ENCODE data around the gene PRKCZ.

Gene PRKCZ

GRCh38 chr1:2084306-2084705, 34.1 kb downstream of the PRKCZ start:
- no peaks in the 10 kb centered on the region for H3K27me3 ChIP-seq (ENCODE audit: control insufficient read depth, insufficient read depth, low read length)
- no peaks in the 10 kb centered on the region for H3K4me1 ChIP-seq
- H3K9me3 ChIP-seq (ENCODE audit: control insufficient read depth, low read length): no peaks in the 10 kb centered on the region
- no peak overlapping the region for H3K4me2 ChIP-seq (ENCODE audit: low read length)
- H3K36me3 ChIP-seq (ENCODE audit: control insufficient read depth, insufficient read depth, low read length): no peaks in the 10 kb centered on the region
- no peak overlapping the region for H3K9ac ChIP-seq
- H3K4me3 ChIP-seq (ENCODE audit: low read depth, low read length): no peak overlapping the region
- TF ChIP-seq, protein P1, sequence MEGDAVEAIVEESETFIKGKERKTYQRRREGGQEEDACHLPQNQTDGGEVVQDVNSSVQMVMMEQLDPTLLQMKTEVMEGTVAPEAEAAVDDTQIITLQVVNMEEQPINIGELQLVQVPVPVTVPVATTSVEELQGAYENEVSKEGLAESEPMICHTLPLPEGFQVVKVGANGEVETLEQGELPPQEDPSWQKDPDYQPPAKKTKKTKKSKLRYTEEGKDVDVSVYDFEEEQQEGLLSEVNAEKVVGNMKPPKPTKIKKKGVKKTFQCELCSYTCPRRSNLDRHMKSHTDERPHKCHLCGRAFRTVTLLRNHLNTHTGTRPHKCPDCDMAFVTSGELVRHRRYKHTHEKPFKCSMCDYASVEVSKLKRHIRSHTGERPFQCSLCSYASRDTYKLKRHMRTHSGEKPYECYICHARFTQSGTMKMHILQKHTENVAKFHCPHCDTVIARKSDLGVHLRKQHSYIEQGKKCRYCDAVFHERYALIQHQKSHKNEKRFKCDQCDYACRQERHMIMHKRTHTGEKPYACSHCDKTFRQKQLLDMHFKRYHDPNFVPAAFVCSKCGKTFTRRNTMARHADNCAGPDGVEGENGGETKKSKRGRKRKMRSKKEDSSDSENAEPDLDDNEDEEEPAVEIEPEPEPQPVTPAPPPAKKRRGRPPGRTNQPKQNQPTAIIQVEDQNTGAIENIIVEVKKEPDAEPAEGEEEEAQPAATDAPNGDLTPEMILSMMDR (IDR thresholded peaks at IDR 0.05): no peak
- no peak overlapping the region for H2AFZ ChIP-seq
- no peak overlapping the region for H3K27ac ChIP-seq
- H3K79me2 ChIP-seq: no peaks in the 10 kb centered on the region

- TF ChIP-seq, protein P1 (IDR thresholded peaks at IDR 0.05): no peak
Observed at GRCh38 chr1:2085080-2085479, 34.9 kb downstream of the PRKCZ start.

GRCh38 chr1:2086446-2087078, 36.4 kb downstream of the PRKCZ start:
- Histone ChIP-seq H3K9ac (no peak overlapping the region), H2AFZ (no peak overlapping the region), H3K79me2 (no peaks in the 10 kb centered on the region), H3K27ac (no peak overlapping the region), H3K36me3 (ENCODE audit: control insufficient read depth, insufficient read depth, low read length) (no peaks in the 10 kb centered on the region), H3K4me1 (no peaks in the 10 kb centered on the region), H3K27me3 (ENCODE audit: control insufficient read depth, insufficient read depth, low read length) (no peaks in the 10 kb centered on the region), H3K4me3 (ENCODE audit: low read depth, low read length) (no peak overlapping the region), H3K9me3 (ENCODE audit: control insufficient read depth, low read length) (no peaks in the 10 kb centered on the region), H3K4me2 (ENCODE audit: low read length) (no peak overlapping the region)
- TF ChIP-seq, protein P1 (IDR thresholded peaks at IDR 0.05): no peak

More at GRCh38 chr1:2085080-2085479, 34.9 kb downstream of the PRKCZ start:
- no peaks in the 10 kb centered on the region for H3K27me3 ChIP-seq (ENCODE audit: control insufficient read depth, insufficient read depth, low read length)
- H3K79me2 ChIP-seq: no peaks in the 10 kb centered on the region
- no peak overlapping the region for H3K4me2 ChIP-seq (ENCODE audit: low read length)
- no peak overlapping the region for H3K4me3 ChIP-seq (ENCODE audit: low read depth, low read length)
- no peak overlapping the region for H3K9ac ChIP-seq
- no peaks in the 10 kb centered on the region for H3K9me3 ChIP-seq (ENCODE audit: control insufficient read depth, low read length)
- H3K4me1 ChIP-seq: no peaks in the 10 kb centered on the region
- H3K27ac ChIP-seq: no peak overlapping the region
- no peaks in the 10 kb centered on the region for H3K36me3 ChIP-seq (ENCODE audit: control insufficient read depth, insufficient read depth, low read length)
- no peak overlapping the region for H2AFZ ChIP-seq

DNA sequence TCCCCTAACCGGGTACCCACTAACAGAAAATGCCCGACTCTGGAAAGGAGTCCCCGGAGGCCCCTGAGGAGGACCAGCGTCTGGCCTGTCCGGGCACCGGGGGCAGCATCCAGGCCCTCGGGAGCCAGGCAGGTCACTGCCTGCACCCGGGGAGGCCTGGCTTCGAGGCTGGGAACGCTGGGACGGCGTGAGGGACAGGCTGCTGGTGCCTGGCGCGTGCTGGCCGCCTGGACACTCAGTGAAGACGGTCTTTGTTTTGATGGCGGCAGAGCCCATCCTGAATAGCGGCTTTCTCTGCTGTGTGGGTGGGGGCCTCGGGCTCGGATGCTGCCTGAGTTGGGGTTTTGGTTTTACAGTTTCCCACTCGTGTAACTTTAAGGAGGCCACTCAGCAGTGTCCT, 37.6 kb downstream of the PRKCZ start:
- Histone ChIP-seq H3K27me3 (ENCODE audit: control insufficient read depth, insufficient read depth, low read length) (no peaks in the 10 kb centered on the region), H3K27ac (no peak overlapping the region), H2AFZ (no peak overlapping the region)

More for the DNA sequence above, 37.6 kb downstream of the PRKCZ start:
- Histone ChIP-seq H3K9me3 (ENCODE audit: control insufficient read depth, low read length) (no peaks in the 10 kb centered on the region), H3K4me1 (no peaks in the 10 kb centered on the region), H3K4me3 (ENCODE audit: low read depth, low read length) (no peak overlapping the region), H3K4me2 (ENCODE audit: low read length) (no peak overlapping the region), H3K36me3 (ENCODE audit: control insufficient read depth, insufficient read depth, low read length) (no peaks in the 10 kb centered on the region), H3K79me2 (no peaks in the 10 kb centered on the region), H3K9ac (no peak overlapping the region)
- TF ChIP-seq, protein P1 (IDR thresholded peaks at IDR 0.05): no peak

Measured in parathyroid adenoma (tissue), 2 donors.